GM12801 (cell line): Measurements from ENCODE around the gene GNA14.

Experiments
- TF ChIP-seq, protein P1 (sequence below): IDR thresholded peaks from one replicate; pipeline ENCODE4 v1.5.1; 2011; ENCODE audit warnings: control low read depth; ENCODE audit not compliant: insufficient read length; ENCODE audit errors: extremely low read depth

The GNA14 gene

DNA sequence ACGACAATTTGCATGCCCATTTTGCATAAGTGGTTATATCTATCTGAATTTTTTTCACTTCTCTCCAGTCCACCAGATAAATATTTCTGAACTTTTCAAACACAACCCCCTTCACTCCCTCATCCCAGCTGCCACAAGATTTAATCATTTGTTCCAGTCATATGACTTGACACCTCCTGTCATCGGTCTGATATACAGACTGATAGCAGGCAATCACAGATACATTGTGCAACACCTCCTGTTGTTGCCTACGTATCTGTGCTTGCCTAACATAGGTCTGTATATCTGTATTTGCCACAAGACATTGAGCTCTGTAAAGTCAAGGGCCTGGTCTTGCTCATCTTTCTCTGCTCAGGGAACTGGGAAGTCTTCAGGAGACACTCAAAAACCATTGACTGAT lies 65.6 kb downstream of the GNA14 start:
- TF ChIP-seq, protein P1, sequence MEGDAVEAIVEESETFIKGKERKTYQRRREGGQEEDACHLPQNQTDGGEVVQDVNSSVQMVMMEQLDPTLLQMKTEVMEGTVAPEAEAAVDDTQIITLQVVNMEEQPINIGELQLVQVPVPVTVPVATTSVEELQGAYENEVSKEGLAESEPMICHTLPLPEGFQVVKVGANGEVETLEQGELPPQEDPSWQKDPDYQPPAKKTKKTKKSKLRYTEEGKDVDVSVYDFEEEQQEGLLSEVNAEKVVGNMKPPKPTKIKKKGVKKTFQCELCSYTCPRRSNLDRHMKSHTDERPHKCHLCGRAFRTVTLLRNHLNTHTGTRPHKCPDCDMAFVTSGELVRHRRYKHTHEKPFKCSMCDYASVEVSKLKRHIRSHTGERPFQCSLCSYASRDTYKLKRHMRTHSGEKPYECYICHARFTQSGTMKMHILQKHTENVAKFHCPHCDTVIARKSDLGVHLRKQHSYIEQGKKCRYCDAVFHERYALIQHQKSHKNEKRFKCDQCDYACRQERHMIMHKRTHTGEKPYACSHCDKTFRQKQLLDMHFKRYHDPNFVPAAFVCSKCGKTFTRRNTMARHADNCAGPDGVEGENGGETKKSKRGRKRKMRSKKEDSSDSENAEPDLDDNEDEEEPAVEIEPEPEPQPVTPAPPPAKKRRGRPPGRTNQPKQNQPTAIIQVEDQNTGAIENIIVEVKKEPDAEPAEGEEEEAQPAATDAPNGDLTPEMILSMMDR: no peak

DNA sequence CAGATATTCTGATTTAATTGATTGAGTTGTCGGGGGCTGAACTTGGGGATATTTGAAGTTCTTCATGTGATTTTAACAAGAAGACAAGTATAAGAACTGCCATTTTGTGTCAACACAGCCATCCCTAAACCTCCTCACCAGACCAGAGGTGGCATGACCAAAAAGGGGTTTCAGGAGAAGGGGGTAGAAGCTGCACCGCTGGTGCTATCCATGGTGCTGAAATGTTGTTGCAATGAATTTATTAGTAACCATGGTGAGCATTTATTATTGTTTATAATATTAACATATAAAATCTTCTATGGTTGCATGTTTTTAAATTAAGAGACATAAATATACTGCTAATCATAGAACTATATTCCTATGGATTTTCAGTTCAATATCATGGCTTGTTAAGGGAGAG lies 72.3 kb downstream of the GNA14 start:
- TF ChIP-seq, protein P1: no peak

DNA sequence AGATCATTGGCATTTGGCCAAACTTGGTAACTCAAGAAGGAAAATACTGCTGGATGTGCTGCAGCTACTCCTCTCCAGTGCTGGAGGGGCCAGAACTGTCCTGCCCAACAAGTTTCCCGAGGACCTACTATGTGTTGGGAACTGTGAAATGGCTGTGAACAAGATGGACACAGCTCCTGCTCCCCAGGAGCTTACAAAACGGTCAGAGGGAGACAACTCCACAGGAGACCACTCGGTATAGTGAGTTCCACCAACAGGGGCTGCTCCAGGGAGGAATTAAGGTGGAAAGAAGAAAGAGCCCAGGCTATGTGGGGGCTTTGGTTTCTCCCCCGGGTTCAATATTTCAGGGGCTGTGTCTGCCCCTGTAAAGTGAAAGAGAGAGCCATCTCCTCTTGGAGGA lies 78.8 kb downstream of the GNA14 start:
- TF ChIP-seq, protein P1: no peak

DNA sequence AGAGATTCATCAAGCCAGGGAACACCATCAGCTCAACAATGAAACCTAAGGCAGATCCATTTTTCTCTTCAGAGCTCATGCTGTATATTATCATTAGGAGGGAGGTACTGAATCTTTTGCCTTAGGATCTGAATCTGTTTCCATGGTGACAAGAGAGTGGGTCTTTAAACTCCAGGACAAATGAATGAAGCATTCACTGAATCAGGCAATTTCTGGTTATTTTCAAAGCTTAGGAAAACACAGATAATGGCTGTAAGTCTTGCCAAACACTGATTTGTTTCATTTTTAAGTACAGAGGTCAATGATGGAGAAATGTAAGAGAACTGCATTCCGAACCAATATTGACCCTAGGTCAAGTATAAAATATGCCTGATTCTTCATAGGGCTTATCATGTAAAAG lies 84.9 kb downstream of the GNA14 start:
- TF ChIP-seq, protein P1: no peak

DNA sequence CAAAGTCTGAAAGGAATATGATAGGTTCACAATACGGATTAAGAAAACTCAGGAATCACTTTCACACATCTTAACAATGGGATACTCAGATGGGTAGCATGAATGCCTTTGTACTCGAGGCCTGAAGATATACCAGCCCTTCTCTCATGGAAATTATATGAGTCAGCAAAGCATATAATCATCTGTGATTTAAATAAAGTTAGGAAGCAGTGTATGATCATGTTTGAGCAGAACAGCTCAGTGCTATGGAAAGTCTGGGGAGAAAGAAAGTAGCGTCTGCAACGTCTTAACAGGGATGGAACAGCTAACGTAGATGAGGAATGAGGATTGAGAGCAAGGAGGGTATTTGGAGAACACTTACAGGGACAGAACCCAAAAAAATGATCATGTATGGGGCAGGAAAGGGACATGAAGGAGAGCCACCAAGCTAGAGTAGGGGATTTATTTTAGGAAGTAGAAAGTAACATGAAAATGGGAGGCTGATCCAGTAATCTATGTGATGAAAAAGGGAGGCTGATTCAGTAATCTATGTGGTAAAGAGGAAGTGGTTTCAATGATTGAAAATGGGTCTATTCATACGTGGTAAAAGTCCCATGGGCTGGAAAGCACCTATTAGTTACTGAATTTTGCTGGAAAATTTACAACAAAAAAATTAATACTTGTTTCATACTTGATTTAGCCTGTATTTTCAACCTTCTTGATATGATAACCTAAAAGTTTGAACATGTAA lies 85.9 kb downstream of the GNA14 start:
- TF ChIP-seq, protein P1: no peak

DNA sequence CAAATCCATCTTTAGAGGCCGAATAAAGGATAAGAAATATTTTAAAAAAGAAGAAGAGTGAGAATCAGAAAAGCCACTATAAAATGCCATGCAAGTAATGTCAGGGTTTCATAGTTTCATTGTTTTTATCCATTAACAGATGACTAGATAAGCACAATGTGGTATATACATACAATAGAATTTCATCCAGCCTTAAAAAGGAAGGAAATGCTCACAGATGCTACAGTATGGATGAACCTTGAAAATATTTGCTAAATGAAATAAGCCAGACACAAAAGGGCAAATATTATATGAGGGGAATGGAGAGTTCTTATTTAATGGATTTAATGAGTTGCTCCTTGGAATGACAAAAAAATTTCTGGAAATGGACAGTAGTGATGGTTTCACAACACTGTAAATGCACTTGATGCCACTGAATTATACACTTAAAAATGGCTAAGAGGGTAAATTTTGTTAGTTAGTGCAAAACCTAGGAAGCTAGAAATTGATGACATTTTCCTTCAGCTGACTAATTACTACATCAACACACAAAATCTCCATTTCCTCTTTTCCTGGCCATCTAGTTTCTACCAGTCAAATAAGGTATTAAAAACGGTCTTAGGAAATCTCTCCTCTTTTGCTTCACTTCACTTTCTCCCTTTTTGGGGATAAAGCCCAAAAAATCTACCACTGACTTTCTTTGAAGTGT lies 86.6 kb downstream of the GNA14 start:
- TF ChIP-seq, protein P1: no peak

DNA sequence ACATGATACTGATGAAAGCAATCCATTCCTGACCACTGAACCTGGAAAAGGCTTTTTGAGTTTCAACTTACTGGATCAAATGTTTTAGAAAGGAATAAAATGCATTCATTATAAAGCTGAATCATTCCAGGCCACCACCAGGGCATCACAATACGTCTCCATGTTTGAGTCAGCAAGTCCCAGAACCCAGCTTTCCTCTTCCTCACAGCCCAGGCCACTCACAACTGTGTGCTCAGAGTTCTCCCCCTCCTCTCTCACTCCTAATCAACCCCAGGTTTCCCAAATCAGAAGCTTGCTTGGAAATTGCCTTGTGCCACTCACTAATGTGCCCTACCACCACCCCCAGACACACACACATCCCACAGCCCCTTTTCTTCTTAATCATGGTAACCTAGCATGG lies 91.7 kb downstream of the GNA14 start:
- TF ChIP-seq, protein P1: no peak
